H1 (cell line): Measurements from ENCODE around the gene CBX2. TPM values are rescaled to one million over a fixed set of nuclear protein-coding genes. Genes with fewer than 3 reads are reported as not detected.

ENCODE experiments used
- CTCF ChIA-PET: fragments of 300-600 bp; sonication (Branson Sonifier 250); formaldehyde crosslinking; loops from one replicate; lab custom pipeline; 2021; ENCODE audit not compliant: partially characterized antibody; lab: Charles Lee
- POLR2A ChIA-PET: fragments of 300-600 bp; sonication (Branson Sonifier 250); formaldehyde crosslinking; loops from one replicate; lab custom pipeline; 2021; ENCODE audit warnings: inconsistent platforms; ENCODE audit not compliant: partially characterized antibody; lab: Charles Lee
- DNase-seq, 2 experiments: peaks; one replicate each; pipeline versions ENCODE4 v3.0.0 to v3.0.0-alpha.2; 2010 to 2022; ENCODE audit warnings: low spot score in 2 of 2, low read depth in 1 of 2, mixed read lengths in 1 of 2
- FAIRE-seq: peaks from 2 replicates; lab custom pipeline; 2011; peaks lifted over from hg19 to GRCh38; lab: Jason Lieb, UNC
- H2AFZ ChIP-seq: 2 replicates; pipeline ENCODE4 v1.8.1; 2012; ENCODE audit warnings: low read length, inconsistent platforms
- H2AK5ac ChIP-seq: 2 replicates; pipeline ENCODE4 v1.6.1; 2013; ENCODE audit warnings: low read depth, low read length
- H2BK120ac ChIP-seq: replicated peaks from 2 replicates; pipeline ENCODE3; 2013; ENCODE audit warnings: low read depth, low read length, inconsistent platforms
- H2BK12ac ChIP-seq: 2 replicates; pipeline ENCODE4 v1.6.1; 2013; ENCODE audit warnings: low read depth, low read length
- H2BK15ac ChIP-seq: 2 replicates; pipeline ENCODE4 v1.6.1; 2013; ENCODE audit warnings: low read length
- H2BK20ac ChIP-seq: 2 replicates; pipeline ENCODE4 v1.6.1; 2013; ENCODE audit warnings: low read length
- H2BK5ac ChIP-seq: 2 replicates; pipeline ENCODE4 v1.6.1; 2013; ENCODE audit warnings: low read depth, low read length
- H3K14ac ChIP-seq: 2 replicates; pipeline ENCODE4 v1.6.1; 2013; ENCODE audit warnings: inconsistent platforms; ENCODE audit not compliant: insufficient read length
- H3K18ac ChIP-seq: 2 replicates; pipeline ENCODE4 v1.6.1; 2013; ENCODE audit warnings: low read length; ENCODE audit errors: extremely low read depth
- H3K23ac ChIP-seq: 2 replicates; pipeline ENCODE4 v1.6.1; 2013; ENCODE audit warnings: inconsistent platforms; ENCODE audit not compliant: insufficient read length
- H3K23me2 ChIP-seq: 2 replicates; pipeline ENCODE4 v1.6.1; 2013; ENCODE audit warnings: low read depth, low read length
- H3K27ac ChIP-seq: 2 replicates; pipeline ENCODE4 v1.6.1; 2011; ENCODE audit warnings: low read depth, low read length, inconsistent platforms
- H3K27me3 ChIP-seq, 4 experiments: replicated peaks in 1 of 4; 1 replicate in 1 of 4; 2 replicates in 3 of 4; pipeline versions ENCODE4 v1.6.1 to v1.8.1; 2011 to 2013; ENCODE audit warnings: low read length in 3 of 4, mild to moderate bottlenecking in 3 of 4, inconsistent platforms in 2 of 4, mixed read lengths in 2 of 4, moderate library complexity in 1 of 4; ENCODE audit not compliant: control insufficient read depth in 3 of 4, insufficient read depth in 3 of 4; ENCODE audit errors: extremely low read depth in 1 of 4
- H3K36me3 ChIP-seq, 4 experiments: 2 replicates each; pipeline versions ENCODE4 v1.6.1 to v1.8.1; 2011 to 2013; ENCODE audit warnings: mild to moderate bottlenecking in 4 of 4, low read length in 3 of 4, moderate library complexity in 2 of 4, control low read depth in 1 of 4, inconsistent platforms in 1 of 4; ENCODE audit not compliant: insufficient read depth in 4 of 4, control insufficient read depth in 2 of 4
- H3K4ac ChIP-seq: replicated peaks from 2 replicates; pipeline ENCODE3; 2013; ENCODE audit warnings: low read length, low read depth, mixed read lengths, inconsistent platforms; ENCODE audit not compliant: insufficient read length
- H3K4me1 ChIP-seq, 4 experiments: replicated peaks in 1 of 4; 1 replicate in 1 of 4; 2 replicates in 3 of 4; pipeline versions ENCODE4 v1.6.1 to v1.8.1; 2011 to 2013; ENCODE audit warnings: low read length in 3 of 4, inconsistent platforms in 2 of 4, mixed read lengths in 1 of 4; ENCODE audit not compliant: insufficient read depth in 4 of 4, control insufficient read depth in 3 of 4
- H3K4me2 ChIP-seq, 2 experiments: 2 replicates each; pipeline versions ENCODE4 v1.6.1 to v1.8.1; 2011 to 2013; ENCODE audit warnings: low read depth in 2 of 2, low read length in 2 of 2, control low read depth in 1 of 2, inconsistent platforms in 1 of 2, mild to moderate bottlenecking in 1 of 2; ENCODE audit not compliant: insufficient read depth in 1 of 2
- H3K4me3 ChIP-seq, 4 experiments: fragments of 200-600, 300-600 bp in 1 of 4; sonication (generic), shearing (Covaris generic), sonication (Bioruptor Twin) in 1 of 4; 2 replicates each; pipeline versions ENCODE4 v1.5.1 to v1.8.1; 2011 to 2016; ENCODE audit warnings: low read length in 4 of 4, low read depth in 3 of 4, control low read depth in 2 of 4, inconsistent platforms in 2 of 4, mild to moderate bottlenecking in 2 of 4, mixed read lengths in 1 of 4, moderate library complexity in 1 of 4; ENCODE audit not compliant: insufficient read depth in 2 of 4; ENCODE audit errors: extremely low read depth in 1 of 4
- H3K56ac ChIP-seq: replicated peaks from 2 replicates; pipeline ENCODE3; 2013; ENCODE audit warnings: low read depth, mild to moderate bottlenecking, mixed read lengths, low read length, inconsistent platforms; ENCODE audit not compliant: insufficient read length
- H3K79me1 ChIP-seq: 2 replicates; pipeline ENCODE4 v1.6.1; 2013; ENCODE audit warnings: low read depth, low read length, control low read depth
- H3K79me2 ChIP-seq, 2 experiments: 2 replicates each; pipeline versions ENCODE4 v1.6.1 to v1.8.1; 2012 to 2013; ENCODE audit warnings: low read length in 2 of 2, mild to moderate bottlenecking in 2 of 2, inconsistent platforms in 1 of 2; ENCODE audit not compliant: insufficient read depth in 2 of 2, control insufficient read depth in 1 of 2
- H3K9ac ChIP-seq, 4 experiments: replicated peaks in 1 of 4; 1 replicate in 1 of 4; 2 replicates in 3 of 4; pipeline versions ENCODE4 v1.6.1 to v1.8.1; 2011 to 2013; ENCODE audit warnings: low read depth in 3 of 4, low read length in 3 of 4, control low read depth in 2 of 4, mild to moderate bottlenecking in 2 of 4, moderate library complexity in 2 of 4, inconsistent platforms in 1 of 4; ENCODE audit errors: extremely low read depth in 1 of 4
- H3K9me3 ChIP-seq, 2 experiments: 2 replicates each; pipeline versions ENCODE4 v1.6.1 to v1.8.1; 2012 to 2013; ENCODE audit warnings: mild to moderate bottlenecking in 2 of 2, moderate library complexity in 2 of 2, control low read depth in 1 of 2, inconsistent platforms in 1 of 2, low read depth in 1 of 2, low read length in 1 of 2, mixed read lengths in 1 of 2; ENCODE audit not compliant: insufficient read depth in 2 of 2
- H4K20me1 ChIP-seq, 2 experiments: replicated peaks in 1 of 2; 2 replicates each; pipeline versions ENCODE3 to v1.8.1; 2011 to 2013; ENCODE audit warnings: inconsistent platforms in 2 of 2, low read length in 2 of 2, mild to moderate bottlenecking in 1 of 2; ENCODE audit not compliant: insufficient read depth in 2 of 2, control insufficient read depth in 1 of 2
- H4K5ac ChIP-seq: 2 replicates; pipeline ENCODE4 v1.6.1; 2013; ENCODE audit warnings: low read length, low read depth, mixed read lengths, inconsistent platforms; ENCODE audit not compliant: insufficient read length
- H4K8ac ChIP-seq: 2 replicates; pipeline ENCODE4 v1.8.0; 2013; ENCODE audit warnings: mild to moderate bottlenecking, moderate library complexity, low read length, inconsistent platforms; ENCODE audit not compliant: insufficient read depth; ENCODE audit errors: extremely low read depth
- H4K91ac ChIP-seq: replicated peaks from 2 replicates; pipeline ENCODE3; 2013; ENCODE audit warnings: low read length, mixed read lengths, inconsistent platforms; ENCODE audit not compliant: insufficient read length
- CBX5 ChIP-seq: fragments of 300-800, 300-1000 bp; sonication (generic); IDR thresholded peaks from 2 replicates; pipeline ENCODE4 v1.7.1; 2016; ENCODE audit warnings: antibody characterized with exemption, low read length, low read depth
- CBX8 ChIP-seq: fragments of 300-800, 300-1000 bp; sonication (generic); IDR thresholded peaks from 2 replicates; pipeline ENCODE4 v1.7.1; 2016; ENCODE audit warnings: low read depth, low read length, borderline replicate concordance
- KDM4A ChIP-seq: IDR thresholded peaks from one replicate; pipeline ENCODE4 v1.7.1; 2012; ENCODE audit warnings: low read depth, mild to moderate bottlenecking, moderate library complexity, low read length, inconsistent platforms; ENCODE audit not compliant: severe bottlenecking
- SP1 ChIP-seq: IDR thresholded peaks from 2 replicates; pipeline ENCODE4 v1.6.1; 2011; ENCODE audit warnings: low read depth, low read length
- WGBS, 2 experiments: shearing (Covaris generic) in 1 of 2; methylation state at CpG; one replicate each; pipeline versions ENCODE4 v1.1.6 to v1.1.7; 2013 to 2015; ENCODE audit warnings: low lambda C conversion rate in 2 of 2, mixed read lengths in 2 of 2, inconsistent platforms in 1 of 2, low coverage in 1 of 2, missing lambda C conversion rate in 1 of 2; ENCODE audit not compliant: insufficient replicate concordance in 2 of 2, insufficient coverage in 1 of 2, insufficient read length in 1 of 2; ENCODE audit errors: extremely low coverage in 1 of 2, missing lambda C conversion rate in 1 of 2; 5-methylcytosine and 5-hydroxymethylcytosine counted together
- polyA plus RNA-seq, 7 experiments: library from polyadenylated mRNA; depleted of rRNA in 3 of 7; stranded (reverse) in 5 of 7; unstranded in 2 of 7; fragments of >200 nt in 5 of 7; fragments of 200-250 nt in 2 of 7; gene quantifications; 1 replicate in 5 of 7; 2 replicates in 1 of 7; 4 replicates in 1 of 7; pipeline versions ENCODE4 v1.2.1 to v1.2.3, GENCODE V29; 2011 to 2013; ENCODE audit warnings: missing spikeins in 2 of 7, mixed read lengths in 2 of 7
- total RNA-seq: library from RNA; stranded (reverse); fragmentation: NEBNext Ultra II Directional; extraction: Animal tissue kit (Norgen Biotek cat#: 25700); gene quantifications from 2 replicates; pipeline ENCODE4 v1.2.1, GENCODE V29; 2021

The CBX2 gene
- total and polyA plus RNA-seq, 2 of the 8 experiments (the other 6 are each of a cell fraction or from before 2014, with no cell fraction given) = 64.3 to 83.9 TPM

GRCh38 chr17:79792341-79792871 lies 14.5 kb downstream of the CBX2 start:
- ChIA-PET CTCF (interaction anchor here (1.0 to 4.4 kb wide), 9 partner anchors 8 to 1183 kb away, joined by 3 to 88 read pairs (median 23); no protein-coding TSS in a partner anchor), POLR2A (interaction anchor here (1.9 to 6.0 kb wide), 2 partner anchors 46 to 48 kb away, joined by 7 to 49 read pairs; partner anchors contain the start of gene CBX4)

More at GRCh38 chr17:79792341-79792871, 14.5 kb downstream of the CBX2 start:
- peak overlapping the region; percentile 25 to 80; a peak in 2 of 4 replicates for H3K4me2 ChIP-seq
- DNase-seq (no peak), FAIRE-seq (no peak)
- H3K9ac ChIP-seq = no peak overlapping the region
- no peak overlapping the region for H2AFZ ChIP-seq
- 0 out of 8 replicates have a peak overlapping the region, but pooled peaks of 1 of the 4 experiments have one; percentile 5 for H3K4me3 ChIP-seq
- H3K27ac ChIP-seq = no peak overlapping the region
- no peak for TF ChIP-seq KDM4A
- TF ChIP-seq CBX8 = peak; percentile 2; the same call in 1 of the 2 replicates
- TF ChIP-seq SP1 = 0 out of 2 replicates have a peak, but pooled peaks have one; percentile 21
- no peak for TF ChIP-seq CBX5
- no peak overlapping the region for H3K23ac ChIP-seq
- peak overlapping the region; percentile 87 for H2BK12ac ChIP-seq
- no peak overlapping the region for H4K91ac ChIP-seq
- peaks cover 59 to 83% (median 77%) of the 10 kb centered on the region in 4 experiments for H3K27me3 ChIP-seq
- H3K79me2 ChIP-seq = no peaks in the 10 kb centered on the region
- no peak overlapping the region for H3K56ac ChIP-seq
- peaks cover 5% of the 10 kb centered on the region for H3K23me2 ChIP-seq
- peak overlapping the region; percentile 82; the same call in 1 of the 2 replicates for H2AK5ac ChIP-seq
- H3K9me3 ChIP-seq = no peaks in the 10 kb centered on the region
- no peak overlapping the region for H2BK120ac ChIP-seq
- no peak overlapping the region for H3K14ac ChIP-seq
- peaks cover 26 to 30% of the 10 kb centered on the region in 2 experiments for H4K20me1 ChIP-seq
- peaks cover 7 to 41% (median 30%) of the 10 kb centered on the region in 4 experiments for H3K4me1 ChIP-seq
- no peak overlapping the region for H2BK5ac ChIP-seq
- no peaks in the 10 kb centered on the region for H3K79me1 ChIP-seq
- no peak overlapping the region for H4K8ac ChIP-seq
- H3K36me3 ChIP-seq = peaks cover 0 to 9% (median 0%) of the 10 kb centered on the region in 4 experiments; a peak in 1 of 8 replicates
- 0 out of 2 replicates have a peak overlapping the region, but pooled peaks have one; percentile 81 for H2BK15ac ChIP-seq
- peak overlapping the region; percentile 71 for H3K18ac ChIP-seq
- H2BK20ac ChIP-seq = no peak overlapping the region
- 3% methylated on average over 15 of the region's 22 CpGs; no CpG with 5 or more reads in 1 of the 2 experiments for WGBS, 2 experiments
- no peak overlapping the region for H4K5ac ChIP-seq
- no peak overlapping the region for H3K4ac ChIP-seq
